ENCODE measurements around the gene PPAT.
A peak's percentile ranks its signal among the peaks of the same experiment; 100 is the strongest.

DNA sequence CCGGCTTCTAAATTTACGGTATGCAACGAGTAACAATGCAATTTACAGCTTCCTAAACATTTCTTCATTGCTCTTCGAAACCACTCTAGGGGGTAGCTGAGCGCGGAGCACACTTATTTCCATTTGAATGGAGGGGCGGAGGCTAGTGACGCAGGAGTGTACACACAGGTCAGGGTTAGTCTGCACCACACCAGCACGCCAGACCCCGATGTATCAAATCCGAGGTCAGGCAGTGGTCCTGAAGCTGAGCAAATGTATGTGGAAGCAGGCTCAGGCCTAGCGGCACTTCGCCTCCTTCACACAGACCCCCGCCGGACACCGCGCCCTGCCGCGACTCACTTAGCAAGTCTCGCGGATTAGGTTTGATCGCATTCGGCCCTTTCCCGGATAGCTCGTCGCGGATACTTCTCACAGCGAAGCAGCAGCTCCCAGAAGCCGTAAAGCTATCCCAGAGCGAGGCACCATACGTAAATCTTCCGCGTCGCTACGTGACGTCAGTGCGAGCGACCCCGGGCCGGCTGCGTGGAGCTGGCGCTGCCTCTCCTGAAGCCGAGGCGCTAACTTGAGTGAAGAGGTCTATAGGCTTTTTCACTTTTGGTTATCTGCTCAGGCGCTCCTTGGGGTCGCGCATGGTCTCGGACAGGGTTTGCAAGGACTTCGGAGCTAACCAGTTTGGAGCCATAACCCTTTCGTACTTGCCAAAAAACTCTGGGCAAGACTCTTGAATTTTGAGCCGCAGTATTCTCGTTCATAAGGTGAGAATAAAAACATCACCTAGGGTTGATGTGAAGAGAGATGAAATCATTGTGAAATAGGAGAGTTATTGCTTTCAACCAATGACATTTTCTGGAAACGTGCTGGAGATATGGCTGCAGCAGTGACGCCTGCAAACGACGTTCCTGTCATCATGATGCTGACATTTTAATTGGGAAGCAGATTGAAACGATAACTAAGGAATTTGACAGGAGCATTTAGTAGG is 48.1 kb downstream of the PPAT start, which contains the start of gene AASDH:
- TF ChIP-seq, protein P1, sequence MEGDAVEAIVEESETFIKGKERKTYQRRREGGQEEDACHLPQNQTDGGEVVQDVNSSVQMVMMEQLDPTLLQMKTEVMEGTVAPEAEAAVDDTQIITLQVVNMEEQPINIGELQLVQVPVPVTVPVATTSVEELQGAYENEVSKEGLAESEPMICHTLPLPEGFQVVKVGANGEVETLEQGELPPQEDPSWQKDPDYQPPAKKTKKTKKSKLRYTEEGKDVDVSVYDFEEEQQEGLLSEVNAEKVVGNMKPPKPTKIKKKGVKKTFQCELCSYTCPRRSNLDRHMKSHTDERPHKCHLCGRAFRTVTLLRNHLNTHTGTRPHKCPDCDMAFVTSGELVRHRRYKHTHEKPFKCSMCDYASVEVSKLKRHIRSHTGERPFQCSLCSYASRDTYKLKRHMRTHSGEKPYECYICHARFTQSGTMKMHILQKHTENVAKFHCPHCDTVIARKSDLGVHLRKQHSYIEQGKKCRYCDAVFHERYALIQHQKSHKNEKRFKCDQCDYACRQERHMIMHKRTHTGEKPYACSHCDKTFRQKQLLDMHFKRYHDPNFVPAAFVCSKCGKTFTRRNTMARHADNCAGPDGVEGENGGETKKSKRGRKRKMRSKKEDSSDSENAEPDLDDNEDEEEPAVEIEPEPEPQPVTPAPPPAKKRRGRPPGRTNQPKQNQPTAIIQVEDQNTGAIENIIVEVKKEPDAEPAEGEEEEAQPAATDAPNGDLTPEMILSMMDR (IDR thresholded peaks at IDR 0.05) = peak in 1 of 5 experiments; percentile 17
- TF ChIP-seq POLR2AphosphoS5 (IDR thresholded peaks at IDR 0.05) (peak; percentile 77 to 94 (median 91)), EP300 (IDR thresholded peaks at IDR 0.05; ENCODE audit: low read depth) (no peak)
